ENCODE data around the gene ANKRD17.

GRCh38 chr4:73139245-73139644 is 119.4 kb downstream of the ANKRD17 start:
- TF ChIP-seq MAX (IDR thresholded peaks at IDR 0.05; ENCODE audit: low read depth, low read length) (no peak), CTCF (IDR thresholded peaks at IDR 0.05; ENCODE audit: low read depth, low read length) (no peak), POLR2A (IDR thresholded peaks at IDR 0.05; ENCODE audit: extremely low read depth, insufficient read length) (no peak), MYC (IDR thresholded peaks at IDR 0.05; ENCODE audit: low read depth, low read length) (no peak)
